Stimulated activated CD8-positive, alpha-beta memory T cell treated with anti-CD3 and anti-CD28 coated beads, Interleukin-12 subunit alpha, Interleukin-12 subunit beta, amount 100 ng/mL, for 24 hours (primary cell): ENCODE measurements around the gene ZNF341.
"Not testable (repeated sequence)": the region's sequence is repeated elsewhere in the genome, so short reads cannot be mapped to it uniquely, and the experiment has no call there.

Experiments
- DNase-seq: peaks from one replicate; pipeline ENCODE4 v3.0.0-alpha.2; 2020; ENCODE audit errors: extremely low read depth

ZNF341 gene

DNA sequence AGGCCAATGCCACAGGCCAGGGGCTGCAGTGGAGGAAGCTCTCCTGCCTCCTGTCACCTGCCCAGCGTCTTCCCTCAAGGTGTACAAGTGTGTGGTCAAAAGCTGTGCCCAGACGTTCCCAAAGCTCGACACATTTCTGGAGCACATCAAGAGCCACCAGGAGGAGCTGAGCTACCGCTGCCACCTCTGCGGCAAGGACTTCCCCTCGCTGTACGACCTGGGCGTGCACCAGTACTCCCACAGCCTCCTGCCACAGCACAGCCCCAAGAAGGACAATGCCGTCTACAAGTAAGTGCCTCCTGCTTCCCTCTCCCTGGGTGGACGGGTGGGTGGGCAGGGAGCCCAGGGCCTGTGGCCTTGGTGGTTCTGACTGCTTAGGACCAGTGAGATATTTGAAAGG lies 38.2 kb downstream of the ZNF341 start:
- DNase-seq, result no peak

DNA sequence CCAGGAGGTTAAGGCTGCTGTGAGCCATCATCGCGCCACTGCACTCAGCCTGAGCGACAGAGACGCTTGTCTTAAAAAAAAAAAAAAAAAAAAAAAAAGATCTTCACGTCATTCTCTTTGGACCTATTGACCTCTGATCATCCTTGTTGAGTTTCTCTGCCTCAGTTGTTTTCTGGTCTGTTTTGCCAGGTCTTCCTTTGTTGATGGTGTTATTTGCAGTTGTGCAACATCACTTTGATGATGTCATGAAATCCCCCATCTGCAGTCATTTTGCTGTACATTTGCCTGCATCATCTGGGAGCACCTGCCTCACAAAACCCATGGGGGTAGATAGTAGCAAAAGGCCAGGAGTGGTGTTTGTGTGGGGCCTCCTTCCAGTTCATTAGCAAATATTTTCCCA lies 40.1 kb downstream of the ZNF341 start:
- no peak for DNase-seq

- no peak for DNase-seq
Observed at GRCh38 chr20:33772439-33772838, 40.6 kb downstream of the ZNF341 start.

GRCh38 chr20:33773412-33774089 lies 41.8 kb downstream of the ZNF341 start:
- no peak for DNase-seq

DNA sequence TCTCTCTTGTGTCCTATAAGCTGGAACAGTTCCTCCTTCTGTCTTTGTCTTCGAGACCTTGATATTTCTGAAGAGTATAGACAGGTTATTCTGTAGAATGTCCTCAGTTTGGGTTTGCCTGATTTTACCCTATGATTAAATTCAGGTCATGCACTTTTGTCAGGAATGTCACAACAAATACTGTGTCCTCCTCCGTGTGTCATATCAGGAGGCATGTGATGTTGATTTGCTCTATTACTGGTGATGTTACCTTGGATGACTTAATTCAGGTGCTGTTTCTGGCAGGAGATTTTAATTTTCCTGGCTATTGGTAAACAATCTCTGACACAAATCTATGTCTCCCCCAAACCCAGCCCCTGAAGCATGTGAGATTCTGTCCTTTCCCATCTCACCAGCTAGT lies 46.0 kb downstream of the ZNF341 start:
- DNase-seq, result no peak

GRCh38 chr20:33781133-33781532 lies 49.3 kb downstream of the ZNF341 start:
- no peak for DNase-seq

DNA sequence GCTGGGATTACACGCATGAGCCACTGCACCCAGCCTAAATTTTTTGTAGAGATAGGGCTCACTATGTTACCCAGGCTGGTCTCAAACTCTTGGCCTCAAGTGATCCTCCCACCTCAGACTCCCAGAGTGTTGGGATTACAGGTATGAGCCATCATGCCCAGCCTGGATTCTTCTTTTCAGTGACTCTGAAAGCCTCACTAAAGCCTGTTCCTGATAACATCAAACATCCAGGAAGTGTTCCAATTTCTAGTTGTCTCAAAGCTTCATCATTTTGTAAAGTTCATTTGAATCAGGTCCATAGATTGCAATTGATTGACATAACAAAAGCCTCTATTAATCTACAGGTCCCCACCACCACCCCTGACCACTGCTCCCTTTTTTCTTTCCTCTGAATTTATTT lies 50.1 kb downstream of the ZNF341 start:
- no peak for DNase-seq

DNA sequence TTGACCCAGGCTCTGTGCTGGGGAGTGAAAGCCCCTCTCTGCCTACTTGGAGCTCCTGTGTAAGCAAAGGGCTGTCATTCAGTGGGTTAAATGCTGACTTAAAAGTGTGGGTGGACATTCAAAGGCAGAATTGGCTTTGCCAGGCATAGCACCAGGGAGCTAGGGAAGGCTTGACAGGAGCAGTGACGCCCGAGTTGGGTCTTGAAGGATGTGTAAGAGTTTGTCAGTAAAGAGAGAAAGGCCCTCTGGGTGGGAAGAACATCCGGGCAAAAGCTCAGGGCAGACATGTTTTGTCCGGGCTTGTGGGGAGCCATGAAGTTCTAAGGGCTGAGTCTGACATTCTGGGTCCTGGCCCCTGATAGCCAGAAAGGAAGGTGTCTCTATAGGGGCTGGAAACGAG lies 51.5 kb downstream of the ZNF341 start:
- DNase-seq, result no peak

DNA sequence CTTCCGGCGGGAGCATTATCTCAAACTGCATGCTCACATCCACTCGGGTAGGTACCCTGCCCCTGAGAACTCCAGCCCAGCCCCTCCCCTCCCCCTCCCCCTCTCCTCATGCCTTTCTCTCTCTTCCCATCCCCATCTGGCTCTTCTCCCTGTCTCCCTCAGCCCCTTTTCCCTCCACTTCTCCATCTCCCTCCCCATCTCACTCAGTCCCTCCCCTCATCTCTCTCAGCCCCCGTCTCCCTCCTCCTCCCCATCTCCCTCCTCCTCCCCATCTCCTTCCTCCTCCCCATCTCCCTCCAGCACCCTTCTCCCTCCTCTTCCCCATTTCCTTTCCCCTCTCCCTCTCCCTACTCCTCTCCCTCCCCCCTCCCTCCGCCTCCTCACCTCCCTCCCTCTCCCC lies 52.0 kb downstream of the ZNF341 start:
- DNase-seq, result no peak

- no peak for DNase-seq
Observed at GRCh38 chr20:33784225-33784624, 52.4 kb downstream of the ZNF341 start.

DNA sequence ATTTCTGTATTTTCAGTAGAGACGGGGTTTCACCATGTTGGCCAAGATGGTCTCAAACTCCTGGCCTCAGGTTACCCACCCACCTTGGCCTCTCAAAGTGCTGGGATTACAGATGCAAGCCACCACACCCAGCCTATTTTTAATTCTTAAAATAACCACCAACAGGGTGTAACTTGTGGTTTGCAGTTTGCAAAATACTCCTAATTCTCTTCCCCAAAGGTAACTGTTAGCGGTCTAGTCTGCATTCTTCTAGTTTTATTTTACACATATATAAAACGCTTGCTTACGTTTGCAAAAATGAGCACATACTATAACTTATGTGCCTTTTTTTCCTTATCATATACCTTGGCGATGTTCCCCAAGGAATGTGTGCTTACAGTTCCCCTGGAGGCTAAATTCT lies 53.7 kb downstream of the ZNF341 start:
- DNase-seq, result no peak

GRCh38 chr20:33787253-33787891 lies 55.6 kb downstream of the ZNF341 start:
- no peak for DNase-seq

GRCh38 chr20:33788351-33789049 lies 56.7 kb downstream of the ZNF341 start:
- DNase-seq, result no peak

DNA sequence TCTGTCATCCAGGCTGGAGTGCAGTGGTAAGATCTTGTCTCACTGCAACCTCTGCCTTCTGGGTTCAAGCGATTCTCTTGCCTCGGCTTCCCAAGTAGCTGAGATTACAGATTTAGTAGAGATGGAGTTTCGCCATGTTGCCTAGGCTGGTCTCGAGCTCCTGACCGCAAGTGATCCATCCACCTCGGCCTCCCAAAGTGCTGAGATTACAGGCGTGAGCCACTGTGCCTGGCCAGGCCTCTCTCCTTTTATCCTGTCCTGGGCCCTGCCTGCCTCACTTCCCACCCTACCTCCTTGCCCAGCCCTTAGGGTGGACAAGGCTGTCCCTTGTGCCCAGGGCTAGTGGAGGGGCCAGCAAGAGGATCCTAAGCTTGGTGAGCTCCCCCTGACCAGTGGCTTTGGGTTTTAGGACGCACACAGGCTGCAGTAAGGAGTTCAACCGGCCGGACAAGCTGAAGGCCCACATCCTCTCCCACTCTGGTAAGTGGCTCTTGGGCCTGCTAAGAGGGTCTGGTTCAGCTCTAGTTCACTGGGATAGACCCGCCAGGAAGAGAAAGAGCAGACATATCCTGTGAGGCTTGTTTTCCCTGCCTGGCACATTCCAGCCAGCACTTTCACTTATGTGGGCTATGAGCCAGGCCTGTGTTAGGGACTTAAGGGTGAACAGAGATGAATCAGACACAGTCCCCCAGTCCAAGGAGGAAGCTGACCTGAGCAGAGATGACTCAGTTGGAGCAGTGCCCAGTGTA lies 57.5 kb downstream of the ZNF341 start:
- no peak for DNase-seq

DNA sequence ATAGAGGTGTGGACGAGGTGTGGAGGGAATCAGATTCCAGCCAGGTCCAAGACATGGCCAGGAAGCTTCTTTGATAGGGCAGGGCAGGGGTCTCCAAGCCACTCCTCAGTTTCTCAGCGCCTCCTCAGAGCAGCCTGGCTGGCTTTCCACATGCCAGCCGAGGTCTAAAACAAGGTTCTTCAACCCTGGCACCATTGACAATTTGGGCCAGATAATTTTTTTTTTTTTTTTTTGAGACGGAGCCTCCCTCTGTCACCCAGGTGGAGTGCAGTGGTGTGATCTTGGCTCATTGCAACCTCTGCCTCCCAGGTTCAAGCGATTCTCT lies 58.0 kb downstream of the ZNF341 start:
- DNase-seq, result no peak

DNA sequence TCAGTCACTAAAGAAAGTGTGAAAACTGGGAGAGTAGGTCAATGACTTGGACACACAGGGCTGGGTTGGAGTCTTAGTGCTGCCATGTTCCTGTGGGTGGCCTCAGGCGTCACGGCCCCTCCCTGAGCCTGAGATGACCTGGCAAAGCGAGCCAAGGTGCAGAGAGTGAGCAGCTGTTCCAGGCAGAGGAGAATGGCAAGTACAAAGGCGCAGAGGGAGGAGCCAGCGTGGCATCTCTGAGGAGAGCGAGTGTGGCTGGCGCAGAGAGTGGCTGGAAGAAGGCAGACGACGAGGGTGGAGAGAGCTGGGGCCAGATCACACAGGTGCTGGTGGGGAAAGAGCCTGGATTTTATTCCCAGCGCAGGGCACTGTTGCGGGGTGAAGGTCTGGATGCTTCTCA lies 58.8 kb downstream of the ZNF341 start:
- DNase-seq, result no peak

- no peak for DNase-seq
Observed at GRCh38 chr20:33791021-33791420, 59.2 kb downstream of the ZNF341 start.

- DNase-seq, result no peak
Observed at GRCh38 chr20:33791540-33791939, 59.7 kb downstream of the ZNF341 start.

DNA sequence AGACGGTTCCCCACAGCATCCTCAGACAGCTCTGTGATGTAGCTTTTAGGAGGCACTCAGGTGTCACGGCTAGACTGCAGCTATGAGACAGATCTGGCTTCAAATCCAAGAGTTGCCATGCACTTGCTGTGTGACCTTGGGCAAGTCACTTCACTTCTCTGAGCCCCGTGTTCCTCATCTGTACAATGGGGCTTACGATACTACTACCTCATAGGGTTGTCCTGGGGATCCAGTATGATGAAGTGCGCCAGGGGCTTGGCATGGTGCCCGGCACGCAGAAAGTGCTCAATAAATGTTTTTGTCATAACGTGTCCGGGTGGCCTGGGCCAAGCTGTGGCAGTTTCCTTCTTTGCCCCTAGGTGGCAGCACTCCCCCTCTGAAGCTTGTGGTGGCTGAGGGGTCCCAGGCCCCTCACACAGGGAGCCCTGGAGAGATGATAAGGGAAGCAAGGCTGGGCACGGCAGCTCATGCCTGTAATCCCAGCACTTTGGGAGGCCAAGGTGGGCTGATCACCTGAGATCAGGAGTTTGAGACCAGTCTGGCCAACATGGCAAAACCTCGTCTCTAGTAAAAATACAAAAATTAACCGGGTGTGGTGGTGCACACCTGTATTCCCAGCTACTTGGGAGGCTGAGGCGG lies 60.3 kb downstream of the ZNF341 start:
- DNase-seq, result no peak

- DNase-seq, result not testable (repeated sequence)
Observed at GRCh38 chr20:33792598-33792989, 60.8 kb downstream of the ZNF341 start.

GRCh38 chr20:33793011-33793931 lies 61.5 kb downstream of the ZNF341 start:
- DNase-seq, result no peak
